Activated CD8-positive, alpha-beta T cell treated with anti-CD3 and anti-CD28 coated beads, Interleukin-2, amount 10 ng/mL, durations not matched to agents 7 days and 5 days (primary cell): ENCODE data around the gene WNT11. TPM values are rescaled to one million over a fixed set of nuclear protein-coding genes. Genes with fewer than 3 reads are reported as not detected.
A peak's percentile ranks its signal among the peaks of the same experiment; 100 is the strongest.

Experiments
- ATAC-seq: fragments of 150-1000 bp; cut with Tn5 transposase; one replicate; pipeline ENCODE4 v1.10.0; 2021; ENCODE audit warnings: moderate library complexity
- CTCF ChIA-PET: fragments of 350-600 bp; sonication (Branson Sonifier 250); formaldehyde crosslinking; loops from one replicate; lab custom pipeline; 2021; ENCODE audit warnings: antibody characterized with exemption; lab: Charles Lee
- POLR2A ChIA-PET: fragments of 350-600 bp; sonication (Branson Sonifier 250); formaldehyde crosslinking; loops from one replicate; lab custom pipeline; 2021; ENCODE audit warnings: antibody characterized with exemption; lab: Charles Lee
- DNase-seq: peaks from one replicate; pipeline ENCODE4 v3.0.0-alpha.2; 2020
- H3K27ac Mint-ChIP-seq: one replicate; pipeline ENCODE4 v1.8.0; 2021; ENCODE audit warnings: mild to moderate bottlenecking, mixed read lengths
- H3K27me3 Mint-ChIP-seq: one replicate; pipeline ENCODE4 v1.8.0; 2021; ENCODE audit warnings: low read depth, mixed read lengths
- H3K36me3 Mint-ChIP-seq: one replicate; pipeline ENCODE4 v1.8.0; 2021; ENCODE audit warnings: low read depth, mixed read lengths
- H3K4me1 Mint-ChIP-seq: one replicate; pipeline ENCODE4 v1.8.0; 2021; ENCODE audit warnings: low read depth, mixed read lengths
- H3K4me3 Mint-ChIP-seq: one replicate; pipeline ENCODE4 v1.8.0; 2021; ENCODE audit warnings: mild to moderate bottlenecking, mixed read lengths
- H3K9me3 Mint-ChIP-seq: one replicate; pipeline ENCODE4 v1.8.0; 2022; ENCODE audit warnings: mixed read lengths; ENCODE audit not compliant: insufficient read depth
- total RNA-seq, 2 experiments: library from RNA; stranded (reverse); gene quantifications; one replicate each; pipeline ENCODE4 v1.2.3, GENCODE V29; 2021

WNT11 gene
- total RNA-seq, 2 experiments from 2014 or later = 0.26 to 0.83 TPM

DNA sequence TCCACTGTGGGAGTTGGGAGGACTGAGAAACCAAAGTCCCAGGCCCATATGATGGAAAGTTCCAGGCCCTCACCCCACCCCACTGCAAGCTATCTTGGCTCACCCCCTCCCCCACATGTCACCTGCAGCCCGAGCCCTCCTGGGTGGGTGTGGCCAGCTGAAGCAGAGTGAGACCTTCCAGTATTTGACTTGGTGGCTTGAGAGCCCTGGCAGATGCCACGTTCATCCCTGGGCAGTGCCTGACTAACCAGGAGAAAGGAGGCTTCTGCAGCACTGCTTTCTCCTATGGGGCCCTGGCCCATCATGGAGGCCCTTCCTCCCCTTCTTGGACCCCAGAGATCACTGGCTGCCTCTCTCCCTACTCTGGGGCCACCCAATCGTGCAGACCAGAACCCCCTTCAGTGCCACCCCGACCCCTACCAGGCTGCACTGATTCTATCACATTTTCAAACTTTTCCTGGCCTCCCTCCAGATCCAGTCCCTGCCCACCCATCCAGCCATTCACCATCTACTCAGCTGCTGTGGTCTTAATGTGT is 38.1 kb upstream of the WNT11 start:
- H3K27me3 Mint-ChIP-seq = no peaks in the 10 kb centered on the region
- H3K4me3 Mint-ChIP-seq = no peak overlapping the region
- H3K36me3 Mint-ChIP-seq = no peaks in the 10 kb centered on the region
- no peak for DNase-seq
- H3K9me3 Mint-ChIP-seq = no peaks in the 10 kb centered on the region
- POLR2A ChIA-PET = interaction anchor here (0.6 to 1.0 kb wide), 2 partner anchors 9 to 775 kb away, joined by 3 read pairs; no protein-coding TSS in a partner anchor
- no peaks in the 10 kb centered on the region for H3K4me1 Mint-ChIP-seq
- CTCF ChIA-PET = interaction anchor here (0.5 to 2.0 kb wide), 2 partner anchors 37 to 261 kb away, joined by 3 to 7 read pairs; no protein-coding TSS in a partner anchor
- H3K27ac Mint-ChIP-seq = no peak overlapping the region
- no peak for ATAC-seq

DNA sequence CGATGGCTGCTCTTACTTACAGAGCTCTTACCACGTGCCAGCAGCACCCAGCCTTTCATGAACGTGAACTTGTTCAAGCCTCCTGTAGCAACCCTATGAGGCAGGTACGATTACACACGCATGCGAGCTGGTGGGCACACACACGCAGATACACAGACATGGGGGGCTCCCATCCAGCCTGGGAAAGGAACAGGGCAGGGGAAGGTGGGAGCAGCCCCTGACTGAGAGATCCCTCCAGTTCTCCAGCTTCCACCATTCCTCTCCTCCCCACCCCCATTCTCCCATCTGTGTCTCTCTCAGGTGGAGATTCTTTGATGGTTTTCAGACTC is 37.6 kb upstream of the WNT11 start:
- no peaks in the 10 kb centered on the region for H3K36me3 Mint-ChIP-seq
- no peaks in the 10 kb centered on the region for H3K4me1 Mint-ChIP-seq
- ATAC-seq (no peak), DNase-seq (no peak)
- no peaks in the 10 kb centered on the region for H3K27me3 Mint-ChIP-seq
- CTCF ChIA-PET = interaction anchor here (0.5 to 1.2 kb wide), 2 partner anchors 36 to 260 kb away, joined by 3 read pairs; no protein-coding TSS in a partner anchor
- POLR2A ChIA-PET = interaction anchor here (0.6 to 1.0 kb wide), 2 partner anchors 9 to 774 kb away, joined by 3 read pairs; no protein-coding TSS in a partner anchor
- H3K9me3 Mint-ChIP-seq = no peaks in the 10 kb centered on the region
- no peak overlapping the region for H3K4me3 Mint-ChIP-seq
- no peak overlapping the region for H3K27ac Mint-ChIP-seq

- no peaks in the 10 kb centered on the region for H3K4me1 Mint-ChIP-seq
- no peak overlapping the region for H3K4me3 Mint-ChIP-seq
- CTCF ChIA-PET = interaction anchor here (0.5 to 1.2 kb wide), 2 partner anchors 36 to 260 kb away, joined by 3 read pairs; no protein-coding TSS in a partner anchor
- DNase-seq (no peak), ATAC-seq (no peak)
- no peaks in the 10 kb centered on the region for H3K27me3 Mint-ChIP-seq
- no peaks in the 10 kb centered on the region for H3K9me3 Mint-ChIP-seq
- no peaks in the 10 kb centered on the region for H3K36me3 Mint-ChIP-seq
- H3K27ac Mint-ChIP-seq = no peak overlapping the region
- POLR2A ChIA-PET = interaction anchor here (0.6 to 1.0 kb wide), 2 partner anchors 8 to 774 kb away, joined by 3 read pairs; no protein-coding TSS in a partner anchor
Observed at GRCh38 chr11:76243193-76243956, 37.1 kb upstream of the WNT11 start.

DNA sequence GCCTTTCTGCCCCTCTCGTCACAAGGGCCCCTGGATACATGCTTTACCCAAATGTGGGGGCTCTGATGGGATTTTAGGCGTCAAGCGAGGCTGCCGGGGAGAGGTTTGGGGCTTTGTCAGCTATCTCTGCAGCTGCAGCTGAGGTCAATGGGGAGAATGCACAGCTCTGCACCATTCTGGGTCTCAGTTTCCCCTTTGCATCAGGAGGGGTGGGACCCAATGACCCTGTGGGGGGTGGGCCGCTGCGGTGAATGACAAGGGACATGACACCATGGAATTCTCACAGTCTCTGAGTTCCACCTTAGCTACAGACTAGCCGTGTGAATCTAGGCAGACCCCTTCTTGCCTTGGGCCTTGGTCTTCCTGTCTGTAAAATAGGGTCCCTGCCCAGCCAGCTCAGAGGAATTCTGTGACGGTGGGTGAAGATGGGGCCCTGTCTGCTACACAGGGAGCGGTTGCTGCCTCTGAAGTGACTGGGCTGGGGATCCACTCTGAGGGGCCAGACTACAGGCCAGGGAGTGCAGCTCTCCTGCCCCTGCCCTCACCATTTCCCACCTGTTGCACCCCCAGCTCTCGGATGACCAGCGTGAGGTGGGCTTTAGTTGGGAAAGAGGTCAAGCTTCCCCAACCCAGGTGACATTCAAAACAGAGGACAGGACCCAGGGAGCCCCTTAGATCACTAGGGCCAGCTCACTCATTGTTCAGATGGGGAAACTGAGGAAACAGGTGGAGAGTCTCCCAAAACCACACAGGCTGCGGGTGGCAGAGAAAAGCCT is 35.9 kb upstream of the WNT11 start:
- CTCF ChIA-PET = no interaction called here

DNA sequence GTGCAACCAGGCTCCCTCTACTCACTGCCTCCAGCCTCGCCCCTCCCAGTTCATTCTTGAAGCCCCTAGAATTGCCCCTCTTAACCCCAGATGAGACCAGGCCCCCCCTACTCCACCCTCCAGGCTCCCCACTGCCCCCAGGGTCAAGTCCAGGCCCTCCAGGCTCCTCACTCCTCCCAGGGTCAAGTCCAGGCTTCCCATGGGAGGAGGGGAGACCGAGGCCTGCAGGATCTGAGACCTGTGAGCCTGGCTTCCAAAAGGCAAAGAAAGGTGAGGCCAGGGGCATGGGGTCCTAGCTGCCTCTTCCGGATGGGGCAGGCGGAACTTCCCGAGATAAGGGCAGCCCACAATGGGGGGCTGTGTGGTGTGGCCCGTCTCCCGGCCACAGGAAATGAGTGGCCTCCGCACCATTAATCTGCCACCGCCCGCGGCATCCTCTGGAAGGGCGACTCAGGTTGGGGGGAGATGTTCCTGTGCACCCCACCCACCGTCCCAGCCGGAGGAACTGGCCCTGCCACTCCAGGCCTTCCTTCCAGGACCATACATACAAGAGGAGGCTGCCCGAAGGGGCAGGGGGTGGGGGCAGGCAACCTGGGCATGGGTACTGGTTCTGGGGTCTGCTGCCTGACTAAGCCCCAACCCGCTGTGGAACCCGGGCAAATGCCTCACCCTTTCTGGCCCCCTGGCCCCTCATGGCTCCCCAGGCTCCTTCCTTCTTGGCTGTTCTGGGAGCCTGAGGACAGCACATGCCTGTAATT is 35.1 kb upstream of the WNT11 start:
- ChIA-PET POLR2A (no interaction called here), CTCF (no interaction called here)
- Mint-ChIP-seq H3K9me3 (no peaks in the 10 kb centered on the region), H3K4me1 (peaks cover 11% of the 10 kb centered on the region), H3K36me3 (no peaks in the 10 kb centered on the region), H3K4me3 (no peak overlapping the region), H3K27me3 (peaks cover 6% of the 10 kb centered on the region), H3K27ac (no peak overlapping the region)
- no peak for ATAC-seq
- no peak for DNase-seq

More for the DNA sequence above, 35.9 kb upstream of the WNT11 start:
- no peaks in the 10 kb centered on the region for H3K9me3 Mint-ChIP-seq
- no peak for ATAC-seq
- DNase-seq = no peak
- H3K4me1 Mint-ChIP-seq = peaks cover 4% of the 10 kb centered on the region
- POLR2A ChIA-PET = no interaction called here
- H3K27me3 Mint-ChIP-seq = peaks cover 6% of the 10 kb centered on the region
- H3K4me3 Mint-ChIP-seq = no peak overlapping the region
- H3K27ac Mint-ChIP-seq = no peak overlapping the region
- no peaks in the 10 kb centered on the region for H3K36me3 Mint-ChIP-seq

DNA sequence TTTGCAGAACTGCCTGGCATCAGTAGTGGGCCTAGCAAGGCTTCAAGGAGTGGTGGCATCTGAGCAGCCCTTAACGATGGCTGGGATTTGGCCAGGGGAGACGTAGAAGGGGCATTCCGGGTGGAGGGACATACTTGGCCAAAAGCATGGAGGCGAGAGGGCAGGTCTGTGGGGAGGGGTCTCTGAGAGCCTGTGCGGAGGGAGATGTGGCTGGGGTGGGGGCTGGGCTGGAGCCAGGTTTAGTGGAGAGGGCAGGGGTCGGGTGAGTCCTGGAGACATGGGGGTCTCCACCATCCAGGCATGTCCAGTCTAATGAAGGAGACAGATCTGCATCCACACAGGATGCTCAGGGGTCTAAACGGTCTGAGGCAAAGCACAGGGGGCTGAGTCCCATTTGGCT is 34.4 kb upstream of the WNT11 start:
- no peak for DNase-seq

GRCh38 chr11:76240161-76240540 is 33.8 kb upstream of the WNT11 start:
- POLR2A ChIA-PET = no interaction called here

More for the DNA sequence above, 34.4 kb upstream of the WNT11 start:
- CTCF ChIA-PET = no interaction called here
- Mint-ChIP-seq H3K4me3 (no peak overlapping the region), H3K27me3 (peaks cover 6% of the 10 kb centered on the region), H3K4me1 (peaks cover 17% of the 10 kb centered on the region), H3K27ac (peak overlapping the region; percentile 39), H3K36me3 (peaks cover 1% of the 10 kb centered on the region), H3K9me3 (no peaks in the 10 kb centered on the region)
- POLR2A ChIA-PET = no interaction called here
- ATAC-seq = no peak

GRCh38 chr11:76239483-76240160 is 33.3 kb upstream of the WNT11 start:
- Mint-ChIP-seq H3K9me3 (no peaks in the 10 kb centered on the region), H3K4me1 (peaks cover 23% of the 10 kb centered on the region), H3K36me3 (peaks cover 5% of the 10 kb centered on the region), H3K27ac (no peak overlapping the region), H3K4me3 (no peak overlapping the region), H3K27me3 (peaks cover 6% of the 10 kb centered on the region)
- DNase-seq = no peak
- ChIA-PET CTCF (interaction anchor here (1.2 kb wide), 1 partner anchor 32 kb away, joined by 4 read pairs; no protein-coding TSS in a partner anchor), POLR2A (no interaction called here)
- ATAC-seq = no peak

More at GRCh38 chr11:76240161-76240540, 33.8 kb upstream of the WNT11 start:
- DNase-seq = no peak
- Mint-ChIP-seq H3K4me3 (no peak overlapping the region), H3K4me1 (peaks cover 17% of the 10 kb centered on the region), H3K36me3 (peaks cover 5% of the 10 kb centered on the region), H3K9me3 (no peaks in the 10 kb centered on the region), H3K27ac (no peak overlapping the region), H3K27me3 (peaks cover 6% of the 10 kb centered on the region)
- ATAC-seq = no peak
- CTCF ChIA-PET = interaction anchor here (1.2 kb wide), 1 partner anchor 33 kb away, joined by 4 read pairs; no protein-coding TSS in a partner anchor

DNA sequence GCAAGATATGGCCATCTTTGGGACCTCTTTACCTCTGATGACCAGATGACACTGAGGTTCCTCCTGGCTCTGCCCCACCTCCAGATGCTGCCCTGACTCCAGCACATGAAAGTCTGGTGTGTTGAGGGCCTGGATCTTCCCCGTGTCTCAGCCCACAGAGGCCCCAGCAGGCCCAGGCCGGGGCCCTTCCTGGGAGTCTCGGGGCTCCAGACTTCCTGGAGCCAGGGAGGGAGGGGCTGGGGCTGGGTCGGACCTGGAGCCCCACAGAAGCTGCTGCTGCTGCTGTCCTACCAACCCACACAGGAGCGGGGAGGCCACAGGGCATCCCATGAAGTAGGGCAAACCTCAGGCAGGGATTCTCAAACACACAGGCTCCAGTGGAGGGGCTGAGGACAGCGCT is 32.2 kb upstream of the WNT11 start:
- Mint-ChIP-seq H3K36me3 (peaks cover 5% of the 10 kb centered on the region), H3K4me1 (peaks cover 33% of the 10 kb centered on the region), H3K9me3 (no peaks in the 10 kb centered on the region), H3K27ac (no peak overlapping the region), H3K27me3 (peaks cover 6% of the 10 kb centered on the region), H3K4me3 (no peak overlapping the region)
- ChIA-PET CTCF (interaction anchor here (6.0 kb wide), 1 partner anchor 30 kb away, joined by 72 read pairs; the partner anchor contains the start of gene WNT11), POLR2A (no interaction called here)
- ATAC-seq = no peak
- no peak for DNase-seq

DNA sequence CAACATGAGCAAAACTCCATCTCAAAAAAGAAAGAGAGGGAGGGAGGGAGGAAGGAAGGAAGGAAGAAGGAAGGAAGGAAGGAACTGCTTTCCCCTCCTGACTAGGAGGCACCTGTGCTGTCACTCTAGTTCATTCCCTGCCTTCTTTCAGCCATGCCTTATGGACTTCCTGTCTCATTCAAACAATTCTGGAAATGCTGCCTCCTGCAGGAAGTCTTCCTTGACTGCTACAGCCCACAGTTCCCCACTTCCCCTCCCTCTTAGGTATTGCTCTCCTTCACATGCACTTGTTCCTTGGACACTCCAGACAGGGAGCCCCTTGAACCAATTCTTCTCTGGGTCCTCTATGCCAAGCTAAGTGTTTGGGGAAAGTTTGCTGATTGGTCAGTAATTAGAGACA is 31.6 kb upstream of the WNT11 start:
- Mint-ChIP-seq H3K4me1 (peaks cover 40% of the 10 kb centered on the region), H3K9me3 (no peaks in the 10 kb centered on the region), H3K27me3 (peaks cover 6% of the 10 kb centered on the region), H3K4me3 (no peak overlapping the region), H3K36me3 (peaks cover 5% of the 10 kb centered on the region), H3K27ac (no peak overlapping the region)
- DNase-seq = no peak
- ATAC-seq = no peak
- CTCF ChIA-PET = interaction anchor here (6.0 kb wide), 1 partner anchor 29 kb away, joined by 72 read pairs; the partner anchor contains the start of gene WNT11
- POLR2A ChIA-PET = no interaction called here
